GM12892 (cell line): ENCODE results near the gene DDX49.

ENCODE experiments used
- POLR2A ChIP-seq: IDR thresholded peaks from 2 replicates; pipeline ENCODE4 v1.6.1; 2011; ENCODE audit warnings: low read depth, low read length, control low read depth
- POLR2AphosphoS5 ChIP-seq: IDR thresholded peaks from 2 replicates; pipeline ENCODE4 v1.6.1; 2011; ENCODE audit warnings: low read depth, low read length, control low read depth

GRCh38 chr19:18903156-18904037, 16.1 kb upstream of the DDX49 start:
- TF ChIP-seq POLR2AphosphoS5 (no peak), POLR2A (no peak)
